Prostate gland (tissue), 2 donors: ENCODE measurements around the gene ITSN1.

Source experiments
- CTCF ChIP-seq, 4 experiments: fragments of 200-600 bp in 2 of 4; fragments of 450-650 bp in 2 of 4; sonication (generic) in 2 of 4; IDR thresholded peaks; 1 replicate in 3 of 4; 2 replicates in 1 of 4; pipeline ENCODE4 v1.5.1; 2016 to 2019; ENCODE audit warnings: antibody characterized with exemption in 4 of 4, mild to moderate bottlenecking in 2 of 4, moderate library complexity in 2 of 4
- POLR2AphosphoS5 ChIP-seq: sonication (generic); formaldehyde crosslinking; IDR thresholded peaks from one replicate; pipeline ENCODE4 v1.6.1; 2017; ENCODE audit warnings: antibody characterized with exemption

- TF ChIP-seq CTCF (IDR thresholded peaks at IDR 0.05) (no peak), POLR2AphosphoS5 (no peak)
Measured at GRCh38 chr21:33648555-33648954, 6.3 kb downstream of the ITSN1 start.
